OCI-LY3 (cell line): Measurements from ENCODE around the gene P2RX7.
"Not testable (repeated sequence)": the region's sequence is repeated elsewhere in the genome, so short reads cannot be mapped to it uniquely, and the experiment has no call there.

Experiments
- H2AFZ ChIP-seq: fragments of 200-600, 300-600 bp; shearing (Covaris generic); 2 replicates; pipeline ENCODE4 v1.6.0; 2014; ENCODE audit warnings: antibody characterized with exemption, low read depth, low read length
- H3K27ac ChIP-seq: fragments of 200-600, 300-600 bp; sonication (generic); 2 replicates; pipeline ENCODE4 v1.5.1; 2014; ENCODE audit warnings: mild to moderate bottlenecking, low read length, moderate library complexity, mixed read lengths
- H3K27me3 ChIP-seq: fragments of 200-600, 300-600 bp; sonication (generic); 2 replicates; pipeline ENCODE4 v1.6.1; 2014; ENCODE audit warnings: low read depth, low read length, mixed read lengths
- H3K36me3 ChIP-seq: fragments of 200-600, 300-600 bp; sonication (generic); replicated peaks from 2 replicates; pipeline ENCODE3; 2014; ENCODE audit warnings: low read depth, low read length, mixed read lengths
- H3K4me1 ChIP-seq: fragments of 300-600, 200-600 bp; sonication (generic); 2 replicates; pipeline ENCODE4 v1.6.1; 2014; ENCODE audit warnings: low read length, mixed read lengths
- H3K4me2 ChIP-seq: fragments of 200-600, 300-600 bp; sonication (generic); 2 replicates; pipeline ENCODE4 v1.6.1; 2014; ENCODE audit warnings: low read length, mixed read lengths
- H3K4me3 ChIP-seq: fragments of 300-600, 200-600 bp; sonication (generic); 2 replicates; pipeline ENCODE4 v1.5.1; 2014; ENCODE audit warnings: antibody characterized with exemption, mild to moderate bottlenecking, low read length, moderate library complexity
- H3K79me2 ChIP-seq: fragments of 300-600, 200-600 bp; shearing (Covaris generic); 2 replicates; pipeline ENCODE4 v1.6.1; 2014; ENCODE audit warnings: mild to moderate bottlenecking, low read length, mixed read lengths
- H3K9ac ChIP-seq: fragments of 300-600, 200-600 bp; shearing (Covaris generic); 2 replicates; pipeline ENCODE4 v1.6.0; 2014; ENCODE audit warnings: mild to moderate bottlenecking, low read length, moderate library complexity
- H3K9me3 ChIP-seq: fragments of 200-600, 300-600 bp; shearing (Covaris generic); 2 replicates; pipeline ENCODE4 v1.6.1; 2014; ENCODE audit warnings: low read length, mixed read lengths; ENCODE audit not compliant: insufficient read depth
- H4K20me1 ChIP-seq: fragments of 200-600, 300-600 bp; sonication (generic); 2 replicates; pipeline ENCODE4 v1.6.1; 2016; ENCODE audit warnings: low read length, mixed read lengths; ENCODE audit not compliant: insufficient read depth
- CTCF ChIP-seq: fragments of 200-600, 300-600 bp; sonication (generic); IDR thresholded peaks from 2 replicates; pipeline ENCODE4 v1.5.1; 2014; ENCODE audit warnings: antibody characterized with exemption, low read length, low read depth
- EZH2phosphoT487 ChIP-seq: fragments of 200-600 bp; shearing (Covaris generic); IDR thresholded peaks from 2 replicates; pipeline ENCODE4 v1.6.1; 2018; ENCODE audit warnings: antibody characterized with exemption, mixed run types, low read depth

P2RX7 gene

DNA sequence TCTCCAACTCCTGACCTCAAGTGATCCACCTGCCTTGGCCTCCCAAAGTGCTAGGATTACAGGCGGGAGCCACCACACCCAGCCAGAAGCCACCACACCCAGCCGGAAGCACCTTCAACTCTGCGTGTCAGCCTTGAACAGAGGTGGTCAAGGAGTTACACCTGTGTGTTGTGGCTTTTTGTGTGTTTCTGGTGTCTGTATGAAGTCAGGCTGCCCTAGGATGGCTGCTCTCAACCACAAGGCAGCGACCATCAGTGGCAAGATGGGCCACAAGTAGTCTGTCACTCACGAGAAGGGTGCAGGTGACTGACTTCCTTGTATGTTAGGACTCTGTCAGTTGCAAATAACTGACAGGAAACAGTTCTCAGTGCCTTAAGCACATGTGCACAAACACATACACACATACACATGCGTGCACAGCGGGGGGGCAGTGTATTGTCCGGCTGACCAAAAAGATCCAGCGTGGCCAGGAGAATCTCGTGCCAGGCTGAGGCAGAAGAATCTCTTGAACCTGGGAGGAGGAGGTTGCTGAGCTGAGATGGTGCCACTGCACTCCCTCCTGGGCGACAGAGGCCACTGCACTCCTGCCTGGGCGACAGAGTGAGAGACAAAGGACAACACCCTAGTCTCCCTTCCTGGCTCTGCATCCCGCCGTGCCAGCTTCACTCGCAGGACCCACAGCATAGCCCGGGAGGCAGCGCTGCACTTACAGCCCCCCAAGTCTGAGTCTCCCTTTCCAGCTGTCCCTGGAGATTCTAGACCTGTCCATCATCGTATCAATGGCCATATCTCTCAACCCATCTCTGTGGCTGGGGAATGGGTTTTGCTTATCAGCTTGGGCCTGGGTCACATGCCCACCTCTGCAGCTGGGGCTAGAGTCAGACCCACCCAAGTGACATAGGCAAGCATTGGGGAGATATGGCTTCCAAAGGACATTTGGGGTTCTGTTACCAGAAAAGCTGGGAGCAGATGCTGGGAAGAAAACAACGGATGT lies 90.9 kb downstream of the P2RX7 start:
- H3K27ac ChIP-seq: no peak overlapping the region
- H3K4me1 ChIP-seq: peaks cover 19% of the 10 kb centered on the region
- H4K20me1 ChIP-seq: no peaks in the 10 kb centered on the region
- peaks cover 2% of the 10 kb centered on the region for H3K36me3 ChIP-seq
- no peaks in the 10 kb centered on the region for H3K79me2 ChIP-seq
- H3K27me3 ChIP-seq: no peaks in the 10 kb centered on the region
- no peak overlapping the region for H3K9ac ChIP-seq
- H3K4me3 ChIP-seq: no peak overlapping the region
- H2AFZ ChIP-seq: no peak overlapping the region
- no peak for TF ChIP-seq EZH2phosphoT487
- TF ChIP-seq CTCF: peak; percentile 53
- H3K9me3 ChIP-seq: no peaks in the 10 kb centered on the region
- no peak overlapping the region for H3K4me2 ChIP-seq

DNA sequence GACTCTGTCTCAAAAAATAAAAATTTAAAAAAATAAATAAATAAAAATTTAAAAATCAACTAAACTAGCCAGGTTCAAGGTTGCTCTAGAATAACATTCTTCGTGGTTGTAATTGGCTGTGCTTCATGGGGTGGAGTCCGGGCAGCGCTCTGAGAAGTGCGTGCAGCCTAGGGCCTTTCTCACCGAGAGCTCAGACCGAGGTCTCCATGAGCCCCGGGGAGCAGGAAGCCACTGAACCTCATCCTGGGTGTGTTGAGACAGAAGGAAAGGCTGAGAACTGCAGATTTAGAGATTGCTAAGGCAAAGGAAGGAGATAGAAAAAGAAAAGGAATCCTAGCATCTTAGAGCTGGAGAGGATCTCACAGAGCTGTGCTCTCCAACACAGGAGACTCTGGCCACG lies 91.9 kb downstream of the P2RX7 start:
- Histone ChIP-seq H3K4me1 (peaks cover 19% of the 10 kb centered on the region), H3K4me3 (no peak overlapping the region), H3K4me2 (no peak overlapping the region), H3K27me3 (no peaks in the 10 kb centered on the region), H3K9ac (no peak overlapping the region), H4K20me1 (no peaks in the 10 kb centered on the region), H3K9me3 (no peaks in the 10 kb centered on the region), H3K79me2 (no peaks in the 10 kb centered on the region), H2AFZ (no peak overlapping the region), H3K27ac (no peak overlapping the region), H3K36me3 (peaks cover 6% of the 10 kb centered on the region)
- TF ChIP-seq CTCF: no peak

DNA sequence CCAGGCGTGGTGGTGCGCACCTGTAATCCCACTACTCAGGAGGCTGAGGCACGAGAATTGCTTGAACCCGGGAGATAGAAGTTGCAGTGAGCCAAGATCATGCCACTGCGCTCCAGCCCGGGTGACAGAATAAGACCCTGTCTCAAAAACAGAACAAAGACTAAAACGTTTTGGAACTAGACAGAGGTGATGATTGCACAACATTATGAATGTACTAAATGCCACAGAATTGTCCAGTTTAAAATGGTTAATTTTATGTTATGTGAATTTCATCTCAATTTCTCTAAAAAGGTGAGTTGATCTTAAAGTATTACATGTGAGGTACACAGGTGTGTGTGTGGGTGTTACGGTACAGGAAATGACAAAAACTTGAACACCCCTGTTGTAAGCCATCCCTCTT lies 93.7 kb downstream of the P2RX7 start:
- no peaks in the 10 kb centered on the region for H3K9me3 ChIP-seq
- no peaks in the 10 kb centered on the region for H3K79me2 ChIP-seq
- peaks cover 8% of the 10 kb centered on the region for H3K36me3 ChIP-seq
- no peak overlapping the region for H3K4me3 ChIP-seq
- 0 out of 2 replicates have a peak overlapping the region, but pooled peaks have one; percentile 82 for H3K27ac ChIP-seq
- no peak overlapping the region for H3K9ac ChIP-seq
- no peak overlapping the region for H2AFZ ChIP-seq
- no peaks in the 10 kb centered on the region for H4K20me1 ChIP-seq
- H3K4me1 ChIP-seq: peaks cover 19% of the 10 kb centered on the region
- no peak for TF ChIP-seq CTCF
- no peak for TF ChIP-seq EZH2phosphoT487
- no peak overlapping the region for H3K4me2 ChIP-seq
- H3K27me3 ChIP-seq: no peaks in the 10 kb centered on the region

GRCh38 chr12:121226871-121227270 lies 94.2 kb downstream of the P2RX7 start:
- peaks cover 19% of the 10 kb centered on the region for H3K4me1 ChIP-seq
- peak overlapping the region; percentile 75 for H3K4me2 ChIP-seq
- not testable (repeated sequence) for H3K36me3 ChIP-seq, H3K79me2 ChIP-seq, H4K20me1 ChIP-seq, H3K9me3 ChIP-seq, H3K27me3 ChIP-seq, H2AFZ ChIP-seq
- H3K9ac ChIP-seq: peak overlapping the region; percentile 61; the same call in 1 of the 2 replicates
- peak overlapping the region; percentile 42 for H3K4me3 ChIP-seq
- peak overlapping the region; percentile 82 for H3K27ac ChIP-seq
